ENCODE measurements around the gene KRTAP10-6. TPM values are rescaled to one million over a fixed set of nuclear protein-coding genes. Genes with fewer than 3 reads are reported as not detected.

KRTAP10-6 gene
- total and polyA plus RNA-seq, 2 of the 8 experiments (the other 6 are each of a cell fraction or from before 2014, with no cell fraction given) = 0.12 TPM; not detected in 1

- TF ChIP-seq ATF2 (IDR thresholded peaks at IDR 0.05; ENCODE audit: low read length) (no peak), KDM1A (IDR thresholded peaks at IDR 0.05; ENCODE audit: borderline replicate concordance, low read length) (no peak), TEAD4 (IDR thresholded peaks at IDR 0.05; ENCODE audit: low read depth, low read length) (no peak), MAFK (IDR thresholded peaks at IDR 0.05; ENCODE audit: low read depth, low read length) (no peak), MAX (IDR thresholded peaks at IDR 0.05) (no peak), POU5F1 (IDR thresholded peaks at IDR 0.05; ENCODE audit: low read depth, low read length) (no peak), E2F6 (IDR thresholded peaks at IDR 0.05) (no peak), CBX8 (IDR thresholded peaks at IDR 0.05; ENCODE audit: borderline replicate concordance, low read depth, low read length) (no peak)
Measured at GRCh38 chr21:44606495-44606894, 14.2 kb upstream of the KRTAP10-6 start (continued).
